ENCODE measurements around the gene CCDC32.

- TF ChIP-seq, protein P1, sequence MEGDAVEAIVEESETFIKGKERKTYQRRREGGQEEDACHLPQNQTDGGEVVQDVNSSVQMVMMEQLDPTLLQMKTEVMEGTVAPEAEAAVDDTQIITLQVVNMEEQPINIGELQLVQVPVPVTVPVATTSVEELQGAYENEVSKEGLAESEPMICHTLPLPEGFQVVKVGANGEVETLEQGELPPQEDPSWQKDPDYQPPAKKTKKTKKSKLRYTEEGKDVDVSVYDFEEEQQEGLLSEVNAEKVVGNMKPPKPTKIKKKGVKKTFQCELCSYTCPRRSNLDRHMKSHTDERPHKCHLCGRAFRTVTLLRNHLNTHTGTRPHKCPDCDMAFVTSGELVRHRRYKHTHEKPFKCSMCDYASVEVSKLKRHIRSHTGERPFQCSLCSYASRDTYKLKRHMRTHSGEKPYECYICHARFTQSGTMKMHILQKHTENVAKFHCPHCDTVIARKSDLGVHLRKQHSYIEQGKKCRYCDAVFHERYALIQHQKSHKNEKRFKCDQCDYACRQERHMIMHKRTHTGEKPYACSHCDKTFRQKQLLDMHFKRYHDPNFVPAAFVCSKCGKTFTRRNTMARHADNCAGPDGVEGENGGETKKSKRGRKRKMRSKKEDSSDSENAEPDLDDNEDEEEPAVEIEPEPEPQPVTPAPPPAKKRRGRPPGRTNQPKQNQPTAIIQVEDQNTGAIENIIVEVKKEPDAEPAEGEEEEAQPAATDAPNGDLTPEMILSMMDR (IDR thresholded peaks at IDR 0.05), result no peak
- TF ChIP-seq POLR2A (IDR thresholded peaks at IDR 0.05), result no peak
These were observed 51.2 kb downstream of the CCDC32 start for GRCh38 chr15:40513609-40514008.
